Naive thymus-derived CD4-positive, alpha-beta T cell (primary cell): ENCODE results near the gene MYADM. TPM values are rescaled to one million over a fixed set of nuclear protein-coding genes. Genes with fewer than 3 reads are reported as not detected.

Source experiments
- ATAC-seq: fragments of 150-1000 bp; cut with Tn5 transposase; 2 replicates; pipeline ENCODE4 v1.10.0; 2021; ENCODE audit warnings: mild to moderate bottlenecking, moderate library complexity
- CTCF ChIA-PET: fragments of 350-600 bp; sonication (Branson Sonifier 250); formaldehyde crosslinking; loops from one replicate; lab custom pipeline; 2021; ENCODE audit warnings: antibody characterized with exemption; lab: Charles Lee
- POLR2A ChIA-PET: fragments of 350-600 bp; sonication (Branson Sonifier 250); formaldehyde crosslinking; loops from one replicate; lab custom pipeline; 2021; ENCODE audit warnings: antibody characterized with exemption, inconsistent platforms; lab: Charles Lee
- DNase-seq, 9 donors: peaks; one replicate each; pipeline versions ENCODE4 v3.0.0 to v3.0.0-alpha.2; 2020 to 2022; ENCODE audit warnings: mixed read lengths in 1 of 9
- H3K27ac ChIP-seq: one replicate; pipeline ENCODE4 v1.7.0; 2013; ENCODE audit warnings: mild to moderate bottlenecking, low read depth, low read length, moderate library complexity
- H3K27me3 ChIP-seq, 2 donors: one replicate each; pipeline ENCODE4 v1.7.0; 2013; ENCODE audit warnings: low read length in 2 of 2, mild to moderate bottlenecking in 2 of 2, moderate library complexity in 2 of 2; ENCODE audit not compliant: control insufficient read depth in 2 of 2, insufficient read depth in 2 of 2
- H3K36me3 ChIP-seq, 3 experiments: 1 replicate in 2 of 3; 2 replicates in 1 of 3; pipeline ENCODE4 v1.7.0; 2013; ENCODE audit warnings: low read length in 3 of 3, mild to moderate bottlenecking in 3 of 3, moderate library complexity in 1 of 3; ENCODE audit not compliant: insufficient read depth in 3 of 3, control insufficient read depth in 2 of 3
- H3K4me1 ChIP-seq, 2 donors: one replicate each; pipeline ENCODE4 v1.7.0; 2013; ENCODE audit warnings: low read length in 2 of 2, mild to moderate bottlenecking in 2 of 2, moderate library complexity in 1 of 2; ENCODE audit not compliant: control insufficient read depth in 2 of 2, insufficient read depth in 2 of 2
- H3K4me3 ChIP-seq: 2 replicates; pipeline ENCODE4 v1.7.0; 2013; ENCODE audit warnings: mild to moderate bottlenecking, low read length
- H3K9me3 ChIP-seq, 3 experiments: 1 replicate in 2 of 3; 2 replicates in 1 of 3; pipeline ENCODE4 v1.7.0; 2013; ENCODE audit warnings: low read length in 3 of 3; ENCODE audit not compliant: control insufficient read depth in 2 of 3
- H3K27ac Mint-ChIP-seq, 9 donors: one replicate each; pipeline ENCODE4 v1.8.0; 2020 to 2022; ENCODE audit warnings: mixed read lengths in 9 of 9, mild to moderate bottlenecking in 8 of 9, moderate library complexity in 5 of 9, inconsistent platforms in 2 of 9
- H3K27me3 Mint-ChIP-seq, 5 donors: one replicate each; pipeline ENCODE4 v1.8.0; 2021 to 2022; ENCODE audit warnings: mixed read lengths in 5 of 5, mild to moderate bottlenecking in 1 of 5
- H3K36me3 Mint-ChIP-seq, 5 donors: one replicate each; pipeline ENCODE4 v1.8.0; 2020 to 2022; ENCODE audit warnings: mixed read lengths in 5 of 5, mild to moderate bottlenecking in 3 of 5, inconsistent platforms in 1 of 5
- H3K4me1 Mint-ChIP-seq, 7 donors: one replicate each; pipeline ENCODE4 v1.8.0; 2020 to 2022; ENCODE audit warnings: mixed read lengths in 7 of 7, mild to moderate bottlenecking in 3 of 7, inconsistent platforms in 1 of 7
- H3K4me3 Mint-ChIP-seq, 10 donors: one replicate each; pipeline ENCODE4 v1.8.0; 2020 to 2022; ENCODE audit warnings: mild to moderate bottlenecking in 10 of 10, mixed read lengths in 10 of 10, moderate library complexity in 6 of 10, inconsistent platforms in 2 of 10
- H3K9me3 Mint-ChIP-seq, 11 donors: one replicate each; pipeline ENCODE4 v1.8.0; 2020 to 2022; ENCODE audit warnings: mixed read lengths in 11 of 11, mild to moderate bottlenecking in 4 of 11, inconsistent platforms in 1 of 11, moderate library complexity in 1 of 11
- intact Hi-C, 2 donors: fragments of 100-400 bp; cut with micrococcal nuclease; formaldehyde crosslinking; loops; one replicate each; pipeline ENCODE4 v1.15.1; 2023
- polyA plus RNA-seq, 2 donors: library from polyadenylated mRNA; unstranded; fragments of 300-500 nt; fragmentation: Illumina TruSeq; gene quantifications; one replicate each; pipeline ENCODE4 v1.2.3, GENCODE V29; 2021
- total RNA-seq, 6 experiments: library from RNA in 5 of 6; stranded (reverse) in 5 of 6; gene quantifications; 1 replicate in 5 of 6; 2 replicates in 1 of 6; pipeline ENCODE4 v1.2.3 and lab custom pipeline; 2021 to 2026

MYADM gene
- total and polyA plus RNA-seq, 7 experiments from 2014 or later = 51.5 to 524 (median 61.3) TPM

DNA sequence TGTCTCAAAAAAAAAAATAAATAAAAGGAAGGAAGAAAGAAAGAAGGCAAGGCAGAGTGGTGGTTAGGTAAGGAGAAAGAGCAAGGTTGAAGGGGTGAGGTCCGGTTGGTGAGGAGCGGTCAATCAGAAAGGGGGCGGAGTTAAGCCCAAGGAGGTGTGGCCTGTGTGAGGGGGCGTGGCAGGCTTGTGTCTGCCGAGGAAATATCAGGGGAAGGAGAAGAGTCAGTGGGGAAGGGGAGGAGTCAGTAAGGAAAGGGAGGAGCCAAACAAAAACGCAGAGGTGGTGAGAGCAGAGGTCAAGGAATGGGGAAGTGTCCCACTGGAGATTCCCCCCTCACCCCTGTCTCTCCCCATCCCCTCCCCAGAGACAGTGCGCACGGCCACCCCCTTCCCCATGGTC, 47.3 kb downstream of the MYADM start:
- H3K4me1 Mint-ChIP-seq = peaks cover 0 to 7% (median 1%) of the 10 kb centered on the region in 7 donors
- ChIA-PET CTCF (no interaction called here), POLR2A (no interaction called here)
- H3K27me3 Mint-ChIP-seq = peaks cover 21 to 58% (median 48%) of the 10 kb centered on the region in 5 donors
- ATAC-seq = peak; percentile 41
- no peak overlapping the region for H3K4me3 ChIP-seq
- no peak overlapping the region for H3K27ac Mint-ChIP-seq
- H3K4me3 Mint-ChIP-seq = no peak overlapping the region
- DNase-seq = no peak
- peaks cover 0 to 7% (median 0%) of the 10 kb centered on the region in 11 donors for H3K9me3 Mint-ChIP-seq
- H3K27ac ChIP-seq = no peak overlapping the region
- no peaks in the 10 kb centered on the region for H3K36me3 Mint-ChIP-seq
- H3K4me1 ChIP-seq = no peaks in the 10 kb centered on the region
- H3K9me3 ChIP-seq = no peaks in the 10 kb centered on the region
- no peaks in the 10 kb centered on the region for H3K36me3 ChIP-seq
- peaks cover 3 to 8% of the 10 kb centered on the region in 2 donors for H3K27me3 ChIP-seq
- intact Hi-C loops = no loop called here

DNA sequence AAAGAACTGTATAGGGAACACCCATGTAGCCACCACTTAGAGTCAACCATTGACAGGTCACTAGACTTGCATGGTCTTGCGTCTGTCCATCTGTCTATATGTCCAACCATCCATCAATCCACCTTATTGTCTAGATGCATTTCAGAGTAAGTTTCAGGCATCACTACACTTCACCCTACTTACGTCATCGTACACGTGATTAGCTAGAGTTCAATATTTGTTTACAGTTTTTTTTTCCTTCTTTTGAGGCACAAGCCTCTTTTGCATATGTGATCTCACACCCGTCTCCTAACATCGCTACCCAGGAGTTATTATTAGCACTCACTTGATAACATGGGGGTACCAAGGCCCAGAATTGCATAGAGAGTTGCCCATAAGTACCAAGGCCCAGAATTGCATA, 48.3 kb downstream of the MYADM start:
- H3K9me3 Mint-ChIP-seq = peaks cover 0 to 7% (median 0%) of the 10 kb centered on the region in 11 donors
- no peak overlapping the region for H3K27ac Mint-ChIP-seq
- POLR2A ChIA-PET = no interaction called here
- no peak overlapping the region for H3K4me3 Mint-ChIP-seq
- Histone ChIP-seq H3K4me3 (no peak overlapping the region), H3K36me3 (no peaks in the 10 kb centered on the region), H3K27ac (no peak overlapping the region), H3K4me1 (no peaks in the 10 kb centered on the region), H3K9me3 (no peaks in the 10 kb centered on the region), H3K27me3 (peaks cover under 1% of the 10 kb centered on the region in 2 donors)
- H3K27me3 Mint-ChIP-seq = peaks cover 11 to 49% (median 38%) of the 10 kb centered on the region in 5 donors
- CTCF ChIA-PET = no interaction called here
- intact Hi-C loops = no loop called here
- H3K36me3 Mint-ChIP-seq = no peaks in the 10 kb centered on the region
- ATAC-seq (no peak), DNase-seq (no peak)
- H3K4me1 Mint-ChIP-seq = peaks cover 0 to 2% (median 0%) of the 10 kb centered on the region in 7 donors

DNA sequence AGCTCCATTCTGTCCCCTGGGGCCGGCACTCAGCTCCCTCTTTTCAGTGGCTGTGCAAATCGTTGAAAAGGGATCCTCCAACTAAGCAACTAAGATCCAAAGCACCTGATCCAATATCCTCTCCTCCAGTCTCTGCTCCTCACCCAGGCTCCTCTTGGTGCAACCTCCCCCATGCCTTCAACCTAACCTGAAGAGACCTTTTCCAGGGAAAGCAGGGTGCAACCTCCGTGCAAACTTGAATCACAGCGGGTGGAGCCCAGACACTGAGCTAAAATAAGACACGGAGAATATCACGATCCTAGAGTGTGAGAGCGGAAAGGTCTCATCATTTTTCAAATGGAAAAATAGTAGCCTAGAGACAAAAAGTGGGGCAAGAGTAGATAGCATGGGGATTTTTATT, 49.7 kb downstream of the MYADM start:
- intact Hi-C loops = no loop called here
- H3K9me3 Mint-ChIP-seq = peaks cover 0 to 7% (median 0%) of the 10 kb centered on the region in 11 donors
- Histone ChIP-seq H3K27me3 (no peaks in the 10 kb centered on the region), H3K9me3 (no peaks in the 10 kb centered on the region), H3K4me1 (no peaks in the 10 kb centered on the region), H3K36me3 (no peaks in the 10 kb centered on the region), H3K4me3 (no peak overlapping the region), H3K27ac (no peak overlapping the region)
- H3K4me1 Mint-ChIP-seq = peaks cover 0 to 2% (median 0%) of the 10 kb centered on the region in 7 donors
- no peak overlapping the region for H3K27ac Mint-ChIP-seq
- H3K27me3 Mint-ChIP-seq = peaks cover 0 to 37% (median 25%) of the 10 kb centered on the region in 5 donors
- ChIA-PET CTCF (no interaction called here), POLR2A (no interaction called here)
- no peak overlapping the region for H3K4me3 Mint-ChIP-seq
- no peak for ATAC-seq
- H3K36me3 Mint-ChIP-seq = no peaks in the 10 kb centered on the region
- DNase-seq = no peak

Other genes with a start within 250 kb of the MYADM start
- gene DPRX, start 235.9 kb upstream of the MYADM start, total RNA-seq = not detected
- gene DPRX, start 235.9 kb upstream of the MYADM start, polyA plus RNA-seq = not detected
- gene NLRP12, start 43.6 kb upstream of the MYADM start, total RNA-seq = 10 to 100 TPM in 1 of 5 experiments, 1 to 10 TPM in 1, under 1 TPM in 1, not detected in 2; 0.14 to 16.1 (median 1.8) TPM
- not detected for gene NLRP12, start 43.6 kb upstream of the MYADM start, polyA plus RNA-seq
- 1 to 10 TPM in 2 of 5 experiments, not detected in 3; 1.6 to 2.4 TPM for gene PRKCG, start 14.3 kb downstream of the MYADM start, total RNA-seq
- under 1 TPM in 1 of 2 donors, not detected in 1; 0.05 TPM for gene PRKCG, start 14.3 kb downstream of the MYADM start, polyA plus RNA-seq
- gene CACNG7, start 41.4 kb downstream of the MYADM start, total RNA-seq = not detected
- gene CACNG7, start 41.4 kb downstream of the MYADM start, polyA plus RNA-seq = not detected
- gene CACNG8, start 95.1 kb downstream of the MYADM start, total RNA-seq = under 1 TPM in 2 of 5 experiments, not detected in 3; 0.24 to 0.34 TPM
- not detected for gene CACNG8, start 95.1 kb downstream of the MYADM start, polyA plus RNA-seq
- 1 to 10 TPM in 1 of 5 experiments, under 1 TPM in 1, not detected in 3; 0.42 to 1.9 TPM for gene CACNG6, start 123.8 kb downstream of the MYADM start, total RNA-seq
- gene CACNG6, start 123.8 kb downstream of the MYADM start, polyA plus RNA-seq = not detected
- 1 to 10 TPM in 2 of 5 experiments, not detected in 3; 1.7 to 2.1 TPM for gene VSTM1, start 196.0 kb downstream of the MYADM start, total RNA-seq
- not detected for gene VSTM1, start 196.0 kb downstream of the MYADM start, polyA plus RNA-seq
- not detected for gene TARM1, start 213.5 kb downstream of the MYADM start, total RNA-seq
- not detected for gene TARM1, start 213.5 kb downstream of the MYADM start, polyA plus RNA-seq
- 10 to 100 TPM in 1 of 5 experiments, 1 to 10 TPM in 1, under 1 TPM in 3; 0.19 to 44.6 (median 0.51) TPM for gene OSCAR, start 232.9 kb downstream of the MYADM start, total RNA-seq
- gene OSCAR, start 232.9 kb downstream of the MYADM start, polyA plus RNA-seq = under 1 TPM in 1 of 2 donors, not detected in 1; 0.13 TPM
- gene NDUFA3, start 235.0 kb downstream of the MYADM start, total RNA-seq = 100 to 1,000 TPM in 3 of 5 experiments, 10 to 100 TPM in 2; 64.4 to 127 (median 117) TPM
- 100 to 1,000 TPM; 333 to 490 TPM for gene NDUFA3, start 235.0 kb downstream of the MYADM start, polyA plus RNA-seq
- gene TFPT, start 247.8 kb downstream of the MYADM start, total RNA-seq = 10 to 100 TPM; 13.4 to 46.5 (median 14.6) TPM
- 10 to 100 TPM; 15.2 to 21.6 TPM for gene TFPT, start 247.8 kb downstream of the MYADM start, polyA plus RNA-seq
- gene PRPF31, start 247.9 kb downstream of the MYADM start, total RNA-seq = 10 to 100 TPM; 51.8 to 82.1 (median 71.0) TPM
- gene PRPF31, start 247.9 kb downstream of the MYADM start, polyA plus RNA-seq = 10 to 100 TPM; 74.8 to 87.4 TPM